ENCODE results near the gene PMP22.
"Not testable (repeated sequence)": the region's sequence is repeated elsewhere in the genome, so short reads cannot be mapped to it uniquely, and the experiment has no call there.

PMP22 gene

DNA sequence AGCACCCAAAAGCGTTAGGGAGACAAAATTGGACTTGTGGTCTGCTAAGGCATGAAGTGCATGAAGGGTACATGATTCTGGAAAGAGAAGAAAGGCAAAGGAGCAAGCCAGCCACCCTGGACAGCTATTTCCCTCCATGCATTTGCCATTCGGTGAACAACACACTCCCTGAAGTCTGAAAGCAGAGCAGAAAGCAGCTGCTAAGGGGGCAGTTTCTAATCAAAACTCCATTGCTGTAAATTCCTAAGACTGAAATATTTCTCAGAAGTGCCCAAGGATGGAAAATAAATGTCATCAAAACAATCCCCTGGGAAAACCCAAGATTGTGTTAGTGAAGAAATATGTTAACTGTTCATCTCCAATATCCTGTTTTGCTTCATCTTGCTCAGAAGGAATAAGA lies 44.3 kb downstream of the PMP22 start:
- in situ Hi-C loops (cut with MboI; ENCODE audit: low sequenced_read_pairs), result no loop called here

GRCh38 chr17:15216481-15216880 lies 48.6 kb downstream of the PMP22 start:
- in situ Hi-C loops (cut with MboI; ENCODE audit: low sequenced_read_pairs), result no loop called here

DNA sequence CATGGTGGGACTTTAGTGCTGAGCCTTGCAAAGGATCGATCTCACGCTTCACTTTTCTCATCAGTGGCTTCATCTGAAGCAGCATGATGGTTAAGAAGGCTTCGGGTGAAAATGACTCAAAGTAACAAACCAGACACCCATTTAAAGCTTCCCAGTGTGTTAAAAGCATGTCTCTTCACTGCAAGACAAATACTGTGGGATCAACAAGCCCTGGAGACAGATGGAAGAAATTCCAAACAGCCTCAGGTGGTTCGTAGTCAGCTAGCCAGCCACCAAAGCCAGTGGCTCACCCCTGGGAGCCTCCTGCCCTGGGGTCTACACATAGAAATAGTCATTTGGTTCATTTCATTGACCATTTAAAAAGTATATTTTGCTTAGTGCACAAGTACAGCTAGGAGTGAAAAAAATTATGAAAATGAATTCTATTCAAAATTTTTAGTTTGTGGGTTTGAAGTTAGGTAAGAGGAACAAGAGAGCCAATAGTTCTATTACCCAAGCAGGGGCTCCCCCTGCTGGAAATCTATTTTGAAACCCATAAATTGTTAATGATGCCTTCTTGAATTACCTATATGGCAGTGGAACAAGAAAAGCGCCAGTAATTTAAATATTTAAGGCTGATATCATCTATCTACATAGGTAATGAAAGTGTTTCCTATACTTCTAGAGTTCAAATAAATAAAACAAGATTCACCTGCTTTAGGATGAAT lies 51.6 kb downstream of the PMP22 start:
- in situ Hi-C loops (cut with MboI; ENCODE audit: low sequenced_read_pairs), result no loop called here

DNA sequence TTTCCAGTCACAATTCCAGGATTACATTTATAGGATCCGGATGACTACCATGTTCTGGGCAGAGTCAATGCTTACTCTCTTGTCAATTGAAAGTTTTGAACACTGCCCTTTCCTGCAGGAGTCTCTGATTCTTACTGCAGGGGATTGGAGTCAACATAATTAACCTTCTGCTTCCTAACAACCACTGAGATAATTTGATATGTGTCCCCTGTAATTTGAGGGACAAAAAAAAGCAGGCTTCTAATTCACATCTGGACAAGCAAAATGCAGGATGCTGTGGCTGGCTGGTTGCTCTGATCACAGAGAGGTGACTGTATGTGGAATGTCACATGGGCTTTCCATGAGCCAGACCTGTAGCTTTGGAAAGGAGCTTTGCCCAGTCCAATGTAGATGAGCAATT lies 54.9 kb downstream of the PMP22 start:
- in situ Hi-C loops (cut with MboI; ENCODE audit: low sequenced_read_pairs), result no loop called here

- in situ Hi-C loops (cut with MboI; ENCODE audit: low sequenced_read_pairs), result not testable (repeated sequence)
Measured at GRCh38 chr17:15203062-15203461, 62.1 kb downstream of the PMP22 start.

DNA sequence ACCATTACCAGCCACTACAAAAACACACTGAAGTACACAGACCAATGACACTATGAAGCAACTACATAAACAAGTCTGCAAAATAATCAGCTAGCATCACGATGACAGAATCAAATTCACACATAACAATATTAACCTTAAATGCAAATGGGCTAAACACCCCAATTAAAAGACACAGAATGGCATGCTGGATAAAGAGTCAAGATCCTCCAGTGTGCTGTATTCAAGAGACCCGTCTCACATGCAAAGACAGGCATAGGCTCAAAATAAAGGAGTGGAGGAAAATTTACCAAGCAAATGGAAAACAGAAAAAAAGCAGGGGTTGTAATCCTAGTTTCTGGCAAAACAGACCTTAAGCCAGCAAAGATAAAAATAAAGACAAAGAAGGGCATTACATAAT lies 64.6 kb downstream of the PMP22 start:
- in situ Hi-C loops (cut with MboI; ENCODE audit: low sequenced_read_pairs), result not testable (repeated sequence)

DNA sequence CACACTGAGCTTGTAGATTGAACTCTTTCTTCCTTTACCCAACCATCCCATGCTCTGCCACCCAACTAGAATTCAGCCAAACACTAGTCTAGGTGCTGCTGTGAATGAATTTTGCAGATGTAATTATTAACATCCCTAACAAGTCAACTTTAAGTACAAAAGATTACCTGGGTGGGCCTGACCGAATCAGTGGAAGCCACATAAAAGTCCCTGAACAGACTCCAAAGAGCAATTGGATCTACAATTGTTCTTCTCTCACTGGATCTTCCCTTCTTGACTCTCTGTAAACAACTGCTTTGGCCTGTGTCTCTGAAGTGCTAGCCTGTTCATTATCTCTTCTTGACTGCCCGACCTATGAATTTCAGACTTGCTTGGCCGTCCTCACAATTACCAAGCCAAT lies 67.9 kb downstream of the PMP22 start:
- in situ Hi-C loops (cut with MboI; ENCODE audit: low sequenced_read_pairs), result no loop called here

DNA sequence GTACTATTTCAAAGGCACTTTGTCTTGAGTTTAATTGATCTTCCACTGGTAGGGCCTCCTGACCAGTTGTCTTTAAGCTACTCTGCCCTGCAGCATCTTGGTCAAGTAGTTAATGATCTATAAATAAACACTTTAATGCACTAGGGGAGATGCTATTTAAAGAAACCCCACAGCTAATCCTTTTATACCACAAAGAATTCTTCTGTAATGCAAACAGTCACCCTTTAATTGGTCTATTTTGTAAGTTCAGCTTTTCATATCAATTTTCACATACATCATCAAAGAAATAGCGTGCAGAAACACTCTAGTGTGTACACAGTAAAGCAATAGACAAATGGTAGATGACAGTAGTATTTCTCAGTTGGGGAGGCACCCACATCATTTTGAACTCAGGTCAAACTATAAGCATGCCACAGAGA lies 70.3 kb downstream of the PMP22 start:
- in situ Hi-C loops (cut with MboI; ENCODE audit: low sequenced_read_pairs), result no loop called here

DNA sequence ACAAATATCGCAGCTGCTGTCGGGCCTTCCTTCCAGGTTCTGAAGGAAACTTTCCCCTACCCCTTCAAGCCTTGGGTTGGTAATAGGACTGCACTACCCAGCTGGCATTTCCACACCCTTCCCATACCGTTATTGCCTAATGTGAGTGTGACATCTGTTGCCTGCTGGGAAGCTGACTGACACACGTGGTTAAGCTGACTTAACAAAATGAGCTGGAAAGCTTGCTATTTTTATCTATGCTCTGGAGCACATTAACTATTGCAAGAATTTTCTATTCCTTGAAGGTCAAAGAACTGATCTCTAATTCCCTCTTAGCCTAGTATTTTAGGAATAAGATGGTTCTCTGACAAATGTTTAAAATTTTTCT lies 79.5 kb downstream of the PMP22 start:
- in situ Hi-C loops (cut with MboI; ENCODE audit: low sequenced_read_pairs), result no loop called here

GRCh38 chr17:15184872-15185624 lies 80.1 kb downstream of the PMP22 start:
- in situ Hi-C loops (cut with MboI; ENCODE audit: low sequenced_read_pairs), result no loop called here

GRCh38 chr17:15181816-15182215 lies 83.3 kb downstream of the PMP22 start:
- in situ Hi-C loops (cut with MboI; ENCODE audit: low sequenced_read_pairs), result no loop called here

DNA sequence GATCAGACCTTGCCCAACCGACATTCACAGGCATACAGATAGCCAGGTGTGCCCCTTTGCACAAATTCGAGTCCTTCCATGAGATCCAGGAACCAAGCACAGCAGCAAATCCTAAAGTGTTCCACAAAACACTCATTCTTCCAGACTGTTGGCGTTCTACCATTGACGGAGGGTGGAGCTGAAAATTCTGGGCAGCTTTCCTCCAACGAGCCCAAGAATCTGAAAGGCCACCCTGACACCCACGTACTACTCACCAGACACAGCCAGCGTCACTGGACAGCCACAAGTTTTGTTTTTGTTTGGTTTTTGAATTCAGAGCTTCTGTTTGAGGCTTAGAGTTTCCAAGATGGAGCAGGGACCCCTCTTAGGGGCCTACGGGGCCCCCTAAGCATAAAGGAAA lies 83.8 kb downstream of the PMP22 start:
- in situ Hi-C loops (cut with MboI; ENCODE audit: low sequenced_read_pairs), result no loop called here

DNA sequence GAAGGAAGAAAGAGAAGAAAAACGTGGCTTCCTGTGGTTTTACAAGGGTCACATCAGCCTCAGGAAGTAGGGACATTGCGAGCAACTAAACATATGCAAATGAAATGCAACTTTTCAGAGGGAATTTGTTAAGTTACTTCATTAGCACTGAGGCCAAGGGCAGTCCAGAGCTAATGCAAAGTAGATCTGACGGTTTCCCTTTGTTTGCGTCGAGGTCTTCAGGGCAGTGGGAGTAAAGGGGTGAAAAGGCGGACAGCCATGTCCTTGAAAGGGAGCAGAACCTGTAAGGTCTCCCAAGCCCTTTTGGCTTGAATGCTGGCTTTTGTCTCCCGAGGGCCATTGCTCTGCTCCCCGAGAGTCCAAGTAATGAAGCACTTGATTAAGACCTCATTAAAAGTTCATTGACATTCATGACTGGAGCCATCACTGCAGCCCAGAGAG lies 85.0 kb downstream of the PMP22 start:
- in situ Hi-C loops (cut with MboI; ENCODE audit: low sequenced_read_pairs), result no loop called here

All from hTERT RPE-1 (cell line).